HUES48 (cell line): Measurements from ENCODE around the gene IGFALS.

Experiments
- H3K27ac ChIP-seq: one replicate; pipeline ENCODE4 v1.7.0; 2013; ENCODE audit warnings: low read depth, low read length, inconsistent platforms
- H3K27me3 ChIP-seq: 2 replicates; pipeline ENCODE4 v1.6.1; 2013; ENCODE audit warnings: mild to moderate bottlenecking, low read length; ENCODE audit not compliant: control insufficient read depth, insufficient read depth
- H3K36me3 ChIP-seq: 2 replicates; pipeline ENCODE4 v1.6.1; 2013; ENCODE audit warnings: low read length; ENCODE audit not compliant: control insufficient read depth, insufficient read depth
- H3K4me1 ChIP-seq: 2 replicates; pipeline ENCODE4 v1.6.1; 2013; ENCODE audit warnings: mild to moderate bottlenecking, low read length; ENCODE audit not compliant: control insufficient read depth, insufficient read depth
- H3K4me3 ChIP-seq: 2 replicates; pipeline ENCODE4 v1.5.1; 2013; ENCODE audit warnings: mild to moderate bottlenecking, low read depth, low read length
- H3K9ac ChIP-seq: 2 replicates; pipeline ENCODE4 v1.6.1; 2013; ENCODE audit warnings: mild to moderate bottlenecking, low read depth, low read length, moderate library complexity
- H3K9me3 ChIP-seq: 2 replicates; pipeline ENCODE4 v1.6.1; 2013; ENCODE audit warnings: low read length; ENCODE audit not compliant: control insufficient read depth, insufficient read depth

IGFALS gene

GRCh38 chr16:1762196-1762878 is 31.2 kb downstream of the IGFALS start:
- Histone ChIP-seq H3K36me3 (peaks cover 15% of the 10 kb centered on the region; the same call in 1 of the 2 replicates), H3K27me3 (no peaks in the 10 kb centered on the region), H3K4me1 (peaks cover 6% of the 10 kb centered on the region; the same call in 1 of the 2 replicates), H3K9me3 (no peaks in the 10 kb centered on the region), H3K9ac (no peak overlapping the region), H3K4me3 (no peak overlapping the region), H3K27ac (no peak overlapping the region)

- Histone ChIP-seq H3K9me3 (no peaks in the 10 kb centered on the region), H3K27me3 (no peaks in the 10 kb centered on the region), H3K27ac (no peak overlapping the region), H3K4me1 (peaks cover 6% of the 10 kb centered on the region; the same call in 1 of the 2 replicates), H3K4me3 (no peak overlapping the region), H3K36me3 (peaks cover 9% of the 10 kb centered on the region; the same call in 1 of the 2 replicates), H3K9ac (no peak overlapping the region)
These were observed 31.8 kb downstream of the IGFALS start for GRCh38 chr16:1761751-1762150.

DNA sequence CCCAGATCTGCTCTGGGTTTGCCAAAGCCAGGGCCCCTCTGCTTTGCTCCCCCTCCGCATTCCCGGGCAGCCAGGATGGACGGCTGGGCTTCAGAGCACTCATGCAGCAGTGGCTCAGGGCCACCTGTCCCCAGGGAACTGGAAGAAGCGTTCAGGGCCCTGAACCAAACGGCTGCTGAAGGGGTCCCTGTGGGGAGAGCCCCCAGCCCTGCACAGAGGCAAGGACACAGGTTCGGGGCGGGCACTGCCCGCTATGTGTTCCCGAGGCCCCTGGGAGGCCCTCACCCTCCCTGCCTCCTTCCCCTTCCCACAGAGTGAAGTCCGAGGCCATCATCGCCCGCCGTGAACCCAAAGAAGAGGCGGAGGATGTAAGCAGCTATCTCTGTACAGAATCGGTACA is 32.6 kb downstream of the IGFALS start:
- H3K36me3 ChIP-seq, result peaks cover 8% of the 10 kb centered on the region; the same call in 1 of the 2 replicates
- H3K4me1 ChIP-seq, result peaks cover 6% of the 10 kb centered on the region; the same call in 1 of the 2 replicates
- H3K4me3 ChIP-seq, result no peak overlapping the region

GRCh38 chr16:1759511-1759910 is 34.0 kb downstream of the IGFALS start:
- H3K9me3 ChIP-seq, result no peaks in the 10 kb centered on the region
- H3K27me3 ChIP-seq, result no peaks in the 10 kb centered on the region
- 0 out of 2 replicates have a peak, but pooled peaks cover 7% of the 10 kb centered on the region for H3K36me3 ChIP-seq
- no peak overlapping the region for H3K27ac ChIP-seq
- peaks cover 4% of the 10 kb centered on the region; the same call in 1 of the 2 replicates for H3K4me1 ChIP-seq
- no peak overlapping the region for H3K9ac ChIP-seq
- no peak overlapping the region for H3K4me3 ChIP-seq

More for the DNA sequence above, 32.6 kb downstream of the IGFALS start:
- no peak overlapping the region for H3K9ac ChIP-seq
- H3K9me3 ChIP-seq, result no peaks in the 10 kb centered on the region
- H3K27me3 ChIP-seq, result no peaks in the 10 kb centered on the region
- H3K27ac ChIP-seq, result no peak overlapping the region

DNA sequence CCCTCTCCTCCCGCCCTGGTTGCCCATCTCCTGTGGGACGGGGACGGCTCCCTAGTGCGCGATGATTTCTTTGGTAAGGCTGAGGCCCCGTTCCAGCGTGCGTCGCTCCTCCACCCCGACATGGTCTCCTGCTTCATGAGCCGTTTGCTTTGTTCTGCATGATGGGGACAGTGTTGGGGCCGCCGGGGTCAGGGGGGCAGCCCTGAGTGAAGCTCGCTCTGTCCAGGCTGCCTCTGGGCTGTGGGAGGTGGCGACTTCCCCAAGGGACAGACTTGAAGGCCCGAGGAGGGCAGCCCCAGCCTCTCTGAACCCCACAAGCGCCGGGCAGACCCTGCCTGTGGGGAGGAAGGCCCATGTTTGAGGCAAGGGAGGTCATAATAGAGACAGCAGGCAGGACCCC is 34.6 kb downstream of the IGFALS start:
- H3K9ac ChIP-seq, result no peak overlapping the region
- no peaks in the 10 kb centered on the region for H3K9me3 ChIP-seq
- no peak overlapping the region for H3K4me3 ChIP-seq
- 0 out of 2 replicates have a peak, but pooled peaks cover 7% of the 10 kb centered on the region for H3K36me3 ChIP-seq
- H3K27me3 ChIP-seq, result no peaks in the 10 kb centered on the region
- no peaks in the 10 kb centered on the region for H3K4me1 ChIP-seq
- no peak overlapping the region for H3K27ac ChIP-seq

DNA sequence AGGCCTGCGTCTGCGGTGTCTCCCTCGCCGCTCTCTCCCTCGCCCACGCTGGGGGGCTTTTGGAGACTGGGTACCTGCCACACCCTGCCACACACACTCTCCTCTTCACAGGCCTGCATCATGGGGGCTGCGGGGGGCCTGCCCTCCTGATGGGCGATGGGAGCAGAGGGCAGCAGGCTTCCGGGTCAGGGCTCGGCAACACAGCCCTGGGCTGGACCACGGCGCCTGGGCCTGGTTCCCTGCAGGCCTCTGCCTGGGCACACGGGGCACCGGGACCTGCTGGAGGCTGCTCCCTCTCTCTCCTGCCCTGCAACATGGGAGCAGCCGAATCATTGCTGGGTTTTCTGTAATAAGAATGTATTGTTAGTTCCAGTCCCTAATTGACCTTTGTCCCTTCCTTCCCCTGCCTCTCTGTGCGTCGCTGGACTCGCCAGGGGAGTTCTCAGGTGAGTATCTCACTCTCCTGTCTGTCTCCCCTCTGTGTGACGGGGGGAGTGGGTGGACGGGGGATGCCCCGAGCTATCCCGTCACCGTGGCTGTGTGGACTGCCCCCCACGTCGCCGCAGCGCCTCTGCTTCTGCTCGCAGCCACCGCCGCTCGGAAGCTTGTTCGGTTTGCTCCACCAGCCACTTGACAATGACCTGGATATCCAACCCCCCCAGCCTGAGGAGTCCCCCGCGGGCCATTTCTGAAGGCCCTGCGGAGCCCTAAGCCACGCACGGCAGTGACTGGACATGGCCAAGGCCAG is 35.6 kb downstream of the IGFALS start:
- no peak overlapping the region for H3K27ac ChIP-seq
- H3K27me3 ChIP-seq, result no peaks in the 10 kb centered on the region
- H3K9me3 ChIP-seq, result no peaks in the 10 kb centered on the region
- no peaks in the 10 kb centered on the region for H3K4me1 ChIP-seq
- no peak overlapping the region for H3K4me3 ChIP-seq
- 0 out of 2 replicates have a peak, but pooled peaks cover 7% of the 10 kb centered on the region for H3K36me3 ChIP-seq
- no peak overlapping the region for H3K9ac ChIP-seq

GRCh38 chr16:1754204-1754603 is 39.3 kb downstream of the IGFALS start:
- no peaks in the 10 kb centered on the region for H3K27me3 ChIP-seq

GRCh38 chr16:1752853-1753252 is 40.7 kb downstream of the IGFALS start:
- H3K36me3 ChIP-seq, result peaks cover 31% of the 10 kb centered on the region
- H3K9ac ChIP-seq, result no peak overlapping the region
- no peaks in the 10 kb centered on the region for H3K4me1 ChIP-seq
- H3K4me3 ChIP-seq, result no peak overlapping the region
- H3K9me3 ChIP-seq, result no peaks in the 10 kb centered on the region
- no peaks in the 10 kb centered on the region for H3K27me3 ChIP-seq
- H3K27ac ChIP-seq, result no peak overlapping the region

More at GRCh38 chr16:1754204-1754603, 39.3 kb downstream of the IGFALS start:
- H3K9me3 ChIP-seq, result no peaks in the 10 kb centered on the region
- H3K4me1 ChIP-seq, result no peaks in the 10 kb centered on the region
- H3K36me3 ChIP-seq, result peaks cover 24% of the 10 kb centered on the region
- no peak overlapping the region for H3K4me3 ChIP-seq
- H3K27ac ChIP-seq, result no peak overlapping the region
- no peak overlapping the region for H3K9ac ChIP-seq

DNA sequence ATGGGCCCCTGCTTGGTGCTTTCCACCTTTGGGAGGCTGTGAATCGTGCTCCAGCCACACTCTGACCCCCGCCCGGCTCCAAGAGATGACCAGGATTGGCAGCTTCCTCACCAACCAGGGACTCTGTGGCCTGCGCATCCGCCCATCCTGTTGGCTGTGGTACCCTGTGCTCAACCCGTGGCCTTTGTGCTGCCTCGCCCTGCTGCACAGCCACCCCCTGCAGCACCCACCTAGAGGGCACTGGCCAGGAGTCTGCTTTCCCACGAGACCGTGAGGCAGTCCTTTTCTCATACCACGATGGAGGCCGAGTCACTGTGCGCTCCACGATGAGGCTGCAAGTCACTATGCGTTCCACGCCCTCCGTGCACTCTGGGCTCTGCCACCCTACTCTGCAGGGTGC is 41.6 kb downstream of the IGFALS start:
- Histone ChIP-seq H3K9me3 (no peaks in the 10 kb centered on the region), H3K4me1 (no peaks in the 10 kb centered on the region), H3K27me3 (no peaks in the 10 kb centered on the region), H3K27ac (no peak overlapping the region), H3K9ac (no peak overlapping the region), H3K36me3 (peaks cover 35% of the 10 kb centered on the region), H3K4me3 (no peak overlapping the region)

GRCh38 chr16:1749152-1750117 is 44.1 kb downstream of the IGFALS start:
- H3K27ac ChIP-seq, result no peak overlapping the region
- no peak overlapping the region for H3K4me3 ChIP-seq
- no peak overlapping the region for H3K9ac ChIP-seq
- no peaks in the 10 kb centered on the region for H3K9me3 ChIP-seq
- peaks cover 35% of the 10 kb centered on the region for H3K36me3 ChIP-seq
- no peaks in the 10 kb centered on the region for H3K27me3 ChIP-seq
- H3K4me1 ChIP-seq, result no peaks in the 10 kb centered on the region
